ENCODE measurements around the gene ZNF563. TPM values are rescaled to one million over a fixed set of nuclear protein-coding genes. Genes with fewer than 3 reads are reported as not detected.

Gene ZNF563
- total RNA-seq, 1 experiment from 2014 or later = 4.5 TPM

- no peak for TF ChIP-seq ZNF512 (CRISPR knock-in tag; IDR thresholded peaks at IDR 0.05; ENCODE audit: borderline replicate concordance)
- TF ChIP-seq SMAD4 (CRISPR knock-in tag; IDR thresholded peaks at IDR 0.05) = no peak
- TF ChIP-seq PREB (CRISPR knock-in tag; IDR thresholded peaks at IDR 0.05; ENCODE audit: borderline replicate concordance) = no peak
- TF ChIP-seq CREB1 (CRISPR knock-in tag; IDR thresholded peaks at IDR 0.05) = no peak
- TF ChIP-seq OVOL2 (CRISPR knock-in tag; IDR thresholded peaks at IDR 0.05; ENCODE audit: borderline replicate concordance) = no peak
- TF ChIP-seq ZNF232 (CRISPR knock-in tag; IDR thresholded peaks at IDR 0.05) = no peak
Measured at GRCh38 chr19:12289790-12290065, 43.7 kb downstream of the ZNF563 start (continued).

GRCh38 chr19:12287958-12288500 lies 45.4 kb downstream of the ZNF563 start:
- ATAC-seq (no peak), DNase-seq (ENCODE audit: low spot score) (no peak)
- Mint-ChIP-seq H3K4me3 (no peak overlapping the region), H3K27me3 (ENCODE audit: low read depth) (no peaks in the 10 kb centered on the region), H3K36me3 (peaks cover 10% of the 10 kb centered on the region), H3K27ac (no peak overlapping the region), H3K9me3 (no peaks in the 10 kb centered on the region), H3K4me1 (peaks cover under 1% of the 10 kb centered on the region; the same call in 1 of the 2 replicates)
- ChIA-PET CTCF (no interaction called here), POLR2A (interaction anchor here (1.2 kb wide), 1 partner anchor 45 kb away, joined by 4 read pairs; the partner anchor contains the start of gene ZNF563)
- no peak for TF ChIP-seq MLX (CRISPR knock-in tag; IDR thresholded peaks at IDR 0.05)
- no peak for TF ChIP-seq USF1 (CRISPR knock-in tag; IDR thresholded peaks at IDR 0.05)
- no peak for TF ChIP-seq OVOL2 (CRISPR knock-in tag; IDR thresholded peaks at IDR 0.05; ENCODE audit: borderline replicate concordance)
- no peak for TF ChIP-seq AR (CRISPR knock-in tag; IDR thresholded peaks at IDR 0.05)
- TF ChIP-seq ATF1 (CRISPR knock-in tag; IDR thresholded peaks at IDR 0.05) = no peak

GRCh38 chr19:12284631-12285030 lies 48.8 kb downstream of the ZNF563 start:
- Mint-ChIP-seq H3K4me3 (no peak overlapping the region), H3K36me3 (peaks cover 9% of the 10 kb centered on the region), H3K9me3 (peaks cover 13% of the 10 kb centered on the region), H3K27ac (no peak overlapping the region), H3K27me3 (ENCODE audit: low read depth) (no peaks in the 10 kb centered on the region), H3K4me1 (0 out of 2 replicates have a peak, but pooled peaks cover 2% of the 10 kb centered on the region)
- ChIA-PET CTCF (interaction anchor here (1.2 kb wide), 1 partner anchor 194 kb away, joined by 3 read pairs; no protein-coding TSS in a partner anchor), POLR2A (no interaction called here)
- DNase-seq (ENCODE audit: low spot score) (no peak), ATAC-seq (no peak)
- TF ChIP-seq TP53 (CRISPR knock-in tag; IDR thresholded peaks at IDR 0.05) = no peak
- TF ChIP-seq FOXK1 (CRISPR knock-in tag; IDR thresholded peaks at IDR 0.05) = no peak
- no peak for TF ChIP-seq MLX (CRISPR knock-in tag; IDR thresholded peaks at IDR 0.05)
- no peak for TF ChIP-seq AFF4 (CRISPR knock-in tag; IDR thresholded peaks at IDR 0.05; ENCODE audit: borderline replicate concordance)
- TF ChIP-seq CDX4 (CRISPR knock-in tag; IDR thresholded peaks at IDR 0.05; ENCODE audit: borderline replicate concordance) = no peak
- TF ChIP-seq PRRX2 (CRISPR knock-in tag; IDR thresholded peaks at IDR 0.05) = no peak
- no peak for TF ChIP-seq USF1 (CRISPR knock-in tag; IDR thresholded peaks at IDR 0.05)
- no peak for TF ChIP-seq NR2C2 (CRISPR knock-in tag; IDR thresholded peaks at IDR 0.05)
- TF ChIP-seq MXD4 (CRISPR knock-in tag; IDR thresholded peaks at IDR 0.05; ENCODE audit: borderline replicate concordance) = no peak
- TF ChIP-seq NFE2L1 (CRISPR knock-in tag; IDR thresholded peaks at IDR 0.05) = no peak
- TF ChIP-seq OVOL2 (CRISPR knock-in tag; IDR thresholded peaks at IDR 0.05; ENCODE audit: borderline replicate concordance) = no peak
